HG03378 (cell line): ENCODE data around the gene FBXO24.

Source experiments
- ATAC-seq: cut with Tn5 transposase; IDR thresholded peaks from one replicate; pipeline ENCODE4 v1.9.1; 2021; ENCODE audit warnings: mild to moderate bottlenecking, moderate library complexity; ENCODE audit not compliant: unreplicated experiment

The FBXO24 gene

GRCh38 chr7:100614308-100614861, 28.3 kb downstream of the FBXO24 start:
- no peak for ATAC-seq

- no peak for ATAC-seq
These were observed 34.1 kb downstream of the FBXO24 start for GRCh38 chr7:100620239-100620638.

- ATAC-seq = no peak
These were observed 34.7 kb downstream of the FBXO24 start for GRCh38 chr7:100620804-100621203.

- no peak for ATAC-seq
These were observed 35.4 kb downstream of the FBXO24 start for GRCh38 chr7:100621554-100621953.

- ATAC-seq = no peak
These were observed 38.1 kb downstream of the FBXO24 start for GRCh38 chr7:100623951-100624824.

- no peak for ATAC-seq
These were observed 39.9 kb downstream of the FBXO24 start for GRCh38 chr7:100626055-100626454.

- peak; percentile 45 for ATAC-seq
These were observed 40.6 kb downstream of the FBXO24 start for GRCh38 chr7:100626530-100627237.

- no peak for ATAC-seq
These were observed 41.1 kb downstream of the FBXO24 start for GRCh38 chr7:100627238-100627549.

- ATAC-seq = no peak
These were observed 43.1 kb downstream of the FBXO24 start for GRCh38 chr7:100629117-100629716.

GRCh38 chr7:100630066-100630465, 43.9 kb downstream of the FBXO24 start:
- no peak for ATAC-seq

GRCh38 chr7:100632951-100633717, 47.0 kb downstream of the FBXO24 start:
- no peak for ATAC-seq

GRCh38 chr7:100639995-100640516, 53.9 kb downstream of the FBXO24 start:
- ATAC-seq = no peak

GRCh38 chr7:100640517-100641440, 54.7 kb downstream of the FBXO24 start:
- ATAC-seq = no peak

GRCh38 chr7:100641463-100641859, 55.3 kb downstream of the FBXO24 start, which contains the start of gene TFR2:
TFR2 (minus strand) TSS chr7:100641552; CDS start chr7:100641509, 43 bp downstream.
- ATAC-seq = no peak

- no peak for ATAC-seq
These were observed 55.9 kb downstream of the FBXO24 start for GRCh38 chr7:100641860-100642533.

GRCh38 chr7:100642534-100642907, 56.4 kb downstream of the FBXO24 start:
- ATAC-seq = no peak

GRCh38 chr7:100649826-100650565, 63.9 kb downstream of the FBXO24 start:
- no peak for ATAC-seq
